LoVo (cell line): ENCODE data around the gene DENND1A.
A peak's percentile ranks its signal among the peaks of the same experiment; 100 is the strongest.
"Not testable (repeated sequence)": the region's sequence is repeated elsewhere in the genome, so short reads cannot be mapped to it uniquely, and the experiment has no call there.

Experiments used
- DNase-seq: peaks from one replicate; pipeline ENCODE4 v3.0.0-alpha.2; 2016; ENCODE audit warnings: low spot score

Gene DENND1A

GRCh38 chr9:123652416-123652815, 277.5 kb downstream of the DENND1A start:
- no peak for DNase-seq

DNA sequence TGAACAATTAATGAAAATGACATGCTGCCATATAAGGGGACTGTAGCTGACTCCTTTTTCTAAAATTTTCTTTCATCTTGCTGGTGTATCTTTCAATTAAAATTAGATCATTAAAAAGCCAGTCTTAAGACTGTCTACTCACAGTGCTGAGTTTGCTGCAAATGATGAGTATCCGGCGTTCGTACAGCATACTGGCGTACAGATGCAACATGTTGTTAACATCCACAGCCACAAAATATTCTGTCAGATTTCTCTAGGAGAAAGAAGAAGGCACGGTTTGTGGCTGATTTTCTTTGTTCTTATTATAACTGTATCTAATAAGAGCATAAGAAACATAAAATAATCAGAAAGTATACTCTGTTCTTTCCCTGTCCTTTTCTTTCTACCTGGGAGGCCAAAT, 278.1 kb downstream of the DENND1A start:
- no peak for DNase-seq

GRCh38 chr9:123651273-123651672, 278.7 kb downstream of the DENND1A start:
- DNase-seq = no peak

- no peak for DNase-seq
Observed at GRCh38 chr9:123649909-123650308, 280.0 kb downstream of the DENND1A start.

DNA sequence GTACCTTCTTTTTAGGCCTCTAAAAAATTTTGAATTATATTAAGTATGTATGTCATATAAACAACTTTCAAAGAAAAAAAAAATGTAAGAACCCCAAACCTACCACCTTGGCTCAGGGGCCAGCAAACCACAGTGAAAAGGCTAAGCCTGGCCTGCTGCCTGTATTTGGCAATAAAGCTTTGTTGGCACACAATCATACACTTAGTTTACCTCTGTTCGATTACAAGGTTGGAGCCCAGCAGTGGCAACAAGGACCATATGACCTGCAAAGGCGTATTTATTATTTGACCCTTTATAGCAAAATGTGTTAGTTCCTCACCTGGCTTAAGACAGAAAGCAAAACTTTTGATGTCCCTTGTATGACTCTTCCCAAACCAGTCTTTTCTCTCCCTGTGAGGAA, 282.8 kb downstream of the DENND1A start:
- DNase-seq = no peak

DNA sequence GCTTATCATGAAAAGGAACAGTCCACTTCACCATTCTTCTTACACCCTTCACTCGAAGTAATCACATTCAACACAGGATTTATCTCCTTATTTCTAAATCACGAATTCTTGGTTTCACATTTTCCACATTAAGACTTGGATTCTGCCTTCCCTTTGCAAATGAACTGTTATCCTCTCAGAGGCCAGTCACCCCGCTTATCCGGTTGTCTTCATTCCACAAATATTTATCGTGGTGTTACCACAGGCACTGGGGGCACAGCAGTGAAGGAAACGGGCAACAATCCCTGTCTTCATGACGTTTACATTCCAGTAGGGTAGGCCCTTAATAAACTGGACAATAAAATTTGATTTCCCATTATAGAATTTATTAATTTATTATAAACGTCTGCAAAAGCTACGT, 284.2 kb downstream of the DENND1A start:
- DNase-seq = no peak

DNA sequence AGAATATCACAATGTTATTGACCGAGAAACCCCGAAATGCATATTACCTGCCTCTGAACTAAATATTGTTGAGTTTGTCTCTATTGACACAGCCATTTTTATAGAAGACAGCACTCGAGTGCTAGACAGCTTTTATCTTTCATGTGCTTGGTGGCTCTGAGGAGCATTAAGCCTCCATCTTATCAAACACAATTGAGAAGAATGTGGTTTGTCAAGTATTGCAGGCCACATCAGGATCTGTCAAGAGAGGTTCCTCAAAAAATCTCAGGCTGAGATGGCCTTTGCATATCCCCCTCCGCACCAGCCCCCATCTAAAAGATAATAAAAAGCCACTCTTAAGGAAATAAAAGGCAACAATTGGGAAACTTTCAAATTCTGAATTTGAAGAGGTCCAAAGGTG, 284.8 kb downstream of the DENND1A start:
- no peak for DNase-seq

DNA sequence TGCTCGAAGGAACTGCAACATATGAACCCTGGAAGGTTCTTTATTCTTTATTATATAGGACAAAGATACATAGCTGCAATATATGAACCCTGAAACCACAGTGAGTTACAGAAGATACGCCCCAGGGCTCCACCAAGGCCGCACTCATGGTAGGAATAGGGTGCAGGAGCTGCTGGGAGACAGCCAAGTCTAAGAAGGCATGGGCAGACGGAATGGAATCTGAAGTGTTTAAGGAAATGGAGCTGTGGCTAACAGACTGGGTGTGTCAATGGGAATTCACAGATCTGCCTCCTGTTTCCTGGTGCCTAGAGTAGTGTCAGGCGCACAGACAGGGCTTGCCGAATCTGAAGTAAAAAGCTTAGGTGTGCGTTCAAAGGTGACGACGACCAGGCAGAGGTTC, 286.4 kb downstream of the DENND1A start:
- peak; percentile 73 for DNase-seq

DNA sequence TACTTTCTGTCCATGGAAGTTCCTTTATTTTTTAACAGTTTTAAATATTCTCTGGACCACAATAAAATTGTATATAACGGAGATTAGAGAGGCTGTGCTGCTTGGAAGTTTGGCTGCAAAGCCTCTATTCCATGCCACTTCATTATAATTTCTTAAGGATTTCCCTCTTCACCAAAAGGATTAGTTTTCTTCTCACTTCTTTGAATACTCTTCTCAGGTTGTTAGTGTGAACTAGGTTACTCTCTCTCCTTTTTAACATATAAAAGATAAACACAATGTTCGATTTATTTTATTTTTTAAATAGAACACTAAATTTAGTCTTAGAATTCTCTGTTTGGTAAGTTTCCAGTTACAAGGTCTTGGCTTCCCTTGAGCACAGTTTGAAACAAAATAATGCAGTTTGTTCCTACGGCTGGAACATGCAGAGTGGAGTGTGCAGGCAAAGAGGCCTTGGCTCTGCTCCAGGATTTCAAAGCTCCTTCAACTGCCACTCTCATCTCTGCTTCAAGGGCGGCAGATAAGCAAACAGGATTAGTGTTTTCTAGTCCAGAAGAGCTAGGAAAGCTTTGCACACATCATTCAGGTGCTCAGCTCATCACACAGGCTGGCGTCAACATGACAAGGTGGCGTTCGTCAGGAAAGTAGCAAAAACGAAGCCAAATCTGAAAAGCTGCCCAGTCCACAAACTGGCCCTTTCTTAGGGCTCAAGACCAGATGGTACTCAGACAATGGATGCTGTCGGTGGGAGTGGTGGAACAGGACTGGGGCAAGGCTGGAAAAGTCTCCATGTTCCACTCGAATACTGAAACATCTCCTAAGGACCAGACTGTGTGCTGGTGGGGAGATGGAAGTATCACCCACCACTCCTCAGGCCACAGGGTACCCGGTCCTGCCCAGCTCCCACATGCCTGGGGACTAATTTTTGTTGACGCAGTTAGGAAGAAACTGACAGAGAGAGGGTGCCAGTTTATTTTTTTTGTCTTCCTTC, 287.3 kb downstream of the DENND1A start:
- DNase-seq = no peak

DNA sequence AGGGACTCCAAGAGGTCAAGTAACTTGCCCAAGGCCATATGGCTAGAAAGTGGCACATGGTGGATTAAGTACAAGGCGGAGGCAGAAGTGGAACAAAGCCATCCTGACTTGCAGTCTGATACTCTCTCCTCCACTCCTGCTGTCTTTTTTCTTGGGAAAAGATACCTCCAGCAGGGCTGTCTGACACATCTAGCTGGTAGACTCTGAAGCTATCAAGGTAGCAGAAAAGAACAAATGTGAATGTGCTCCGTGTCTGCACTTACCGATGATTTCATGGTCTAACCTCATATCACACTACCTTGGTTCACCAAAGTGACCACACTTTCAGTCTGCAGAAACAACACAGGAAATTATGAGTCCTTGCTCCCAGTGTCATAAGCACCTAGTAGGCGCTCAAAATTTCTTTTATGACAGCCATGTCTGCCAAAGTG, 289.1 kb downstream of the DENND1A start:
- no peak for DNase-seq

DNA sequence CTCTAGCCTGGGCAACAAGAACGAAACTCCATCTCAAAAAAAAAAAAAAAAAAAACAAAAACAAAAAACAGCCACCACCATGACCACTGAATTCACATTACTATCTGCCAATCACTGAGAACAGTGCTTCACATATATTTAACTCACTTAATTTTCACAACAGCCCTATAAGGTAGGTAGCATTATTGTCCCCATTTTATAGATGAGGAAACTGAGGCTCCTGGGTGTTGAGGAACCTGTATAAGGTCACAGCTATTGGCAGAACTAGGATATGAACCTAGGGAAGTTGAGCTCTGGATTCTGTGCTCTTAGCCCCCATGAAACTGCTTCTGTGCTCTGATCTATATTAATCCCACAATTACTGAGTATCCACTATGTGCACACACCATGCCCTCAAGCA, 290.2 kb downstream of the DENND1A start:
- DNase-seq = no peak

- peak; percentile 41 for DNase-seq
Observed at GRCh38 chr9:123637945-123638634, 291.8 kb downstream of the DENND1A start.

DNA sequence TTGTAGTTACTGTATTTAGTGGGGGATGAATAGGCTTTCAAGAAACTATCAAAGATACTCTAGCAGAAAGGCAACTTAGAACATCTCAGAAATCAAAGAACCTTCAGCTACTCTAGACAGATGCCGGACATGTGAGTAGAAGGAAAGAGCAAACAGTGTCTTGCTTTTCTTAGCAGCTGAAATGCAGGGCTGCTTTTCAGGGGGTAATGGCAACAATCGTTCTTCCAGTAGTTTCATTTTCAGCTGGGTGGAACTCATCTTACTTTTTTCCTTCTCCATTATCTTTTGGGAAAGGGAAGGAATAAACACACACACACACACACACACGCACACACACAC, 292.4 kb downstream of the DENND1A start:
- no peak for DNase-seq

DNA sequence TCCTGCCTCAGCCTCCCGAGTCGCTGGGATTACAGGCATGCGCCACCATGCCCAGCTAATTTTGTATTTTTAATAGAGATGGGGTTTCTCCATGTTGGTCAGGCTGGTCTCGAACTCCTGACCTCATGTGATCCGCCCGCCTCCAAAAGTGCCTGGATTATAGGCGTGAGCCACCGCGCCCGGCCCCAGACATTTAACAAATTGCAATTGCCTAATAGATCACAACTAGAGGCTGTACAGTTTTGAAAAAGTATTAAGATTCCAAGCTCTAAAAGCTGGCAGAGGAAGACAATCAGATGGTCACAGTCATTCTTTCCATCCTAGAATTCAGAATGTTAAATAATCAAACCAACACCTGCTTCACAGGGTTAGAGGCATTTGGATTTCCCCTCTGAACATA, 293.1 kb downstream of the DENND1A start:
- DNase-seq = not testable (repeated sequence)

- no peak for DNase-seq
Observed at GRCh38 chr9:123631862-123632261, 298.1 kb downstream of the DENND1A start.

GRCh38 chr9:123630233-123630632, 299.7 kb downstream of the DENND1A start:
- no peak for DNase-seq

GRCh38 chr9:123629531-123629930, 300.4 kb downstream of the DENND1A start:
- no peak for DNase-seq

DNA sequence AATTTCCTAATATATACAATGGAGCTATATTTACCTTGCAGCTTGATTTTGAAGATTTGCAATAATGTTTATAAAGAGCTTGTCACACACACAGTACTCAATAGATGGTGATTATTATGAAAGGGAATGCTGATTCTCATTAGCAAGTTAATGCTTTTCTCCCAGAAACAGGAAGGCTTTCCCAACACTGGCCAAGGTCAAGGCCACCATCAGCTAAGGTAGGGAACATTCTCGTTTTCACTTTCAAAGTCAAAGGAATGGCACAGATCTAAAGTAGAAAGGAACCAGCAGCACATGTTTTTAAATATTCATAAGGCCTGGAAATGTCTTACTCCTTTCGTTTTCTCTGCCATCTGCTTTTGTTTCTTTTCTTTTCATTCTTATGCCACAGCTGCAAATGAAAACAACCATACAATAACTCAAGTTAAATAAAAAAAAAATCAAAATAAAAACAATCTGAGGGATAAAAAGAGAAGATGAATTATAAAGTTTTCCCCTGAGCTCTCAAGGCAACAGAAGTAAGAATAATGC, 307.1 kb downstream of the DENND1A start:
- DNase-seq = no peak

GRCh38 chr9:123620239-123620638, 309.7 kb downstream of the DENND1A start:
- no peak for DNase-seq

- DNase-seq = no peak
Observed at GRCh38 chr9:123617952-123618678, 311.8 kb downstream of the DENND1A start.

DNA sequence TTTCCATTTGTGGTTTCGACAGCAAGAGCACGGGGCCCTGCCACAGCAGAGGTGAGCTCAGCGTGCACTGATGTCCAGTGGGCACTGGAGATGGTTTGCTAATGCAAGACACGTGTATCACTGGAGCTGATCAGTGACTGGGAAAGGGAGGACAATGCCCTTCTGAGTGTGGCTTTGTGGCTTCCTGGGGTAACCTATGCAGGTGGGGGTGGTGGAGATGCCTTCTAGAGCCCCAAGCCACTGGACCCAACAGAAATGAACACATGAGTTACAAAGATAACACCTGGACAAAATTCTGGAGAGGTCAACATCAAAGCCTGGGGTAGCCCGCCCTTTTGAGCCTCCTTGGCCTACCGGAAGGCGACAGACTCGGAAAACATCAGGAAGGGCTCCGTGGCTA, 312.6 kb downstream of the DENND1A start:
- no peak for DNase-seq

DNA sequence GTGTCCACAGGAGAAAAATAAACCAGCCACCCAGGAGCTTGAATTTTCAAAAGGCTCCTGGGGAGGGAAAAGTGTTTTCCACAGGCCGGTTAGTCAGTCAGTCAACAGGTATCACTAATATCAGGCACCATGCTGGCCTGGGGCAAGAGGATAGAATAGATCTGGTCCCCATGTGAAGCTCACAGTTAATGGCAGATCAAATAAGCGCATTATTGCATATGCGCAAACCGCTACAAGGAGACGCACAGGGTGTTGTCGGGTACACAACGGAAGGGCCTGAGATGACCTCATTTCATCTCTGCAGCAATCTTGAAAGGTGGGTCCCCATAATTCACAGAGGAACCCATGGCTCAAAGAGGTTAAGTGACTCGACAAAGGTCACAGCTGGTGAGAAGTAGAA, 313.2 kb downstream of the DENND1A start:
- no peak for DNase-seq
